22Rv1 (cell line): Measurements from ENCODE around the gene BRD3.

ENCODE experiments used
- H3K27ac ChIP-seq: fragments of 450-650 bp; 2 replicates; pipeline ENCODE4 v1.5.1; 2017
- CTCF ChIP-seq: fragments of 450-650 bp; IDR thresholded peaks from 2 replicates; pipeline ENCODE4 v1.5.1; 2017; ENCODE audit warnings: mild to moderate bottlenecking
- ZFX ChIP-seq: fragments of 450-650 bp; IDR thresholded peaks from 2 replicates; pipeline ENCODE4 v1.6.1; 2017; ENCODE audit warnings: antibody characterized with exemption, borderline replicate concordance

BRD3 gene

DNA sequence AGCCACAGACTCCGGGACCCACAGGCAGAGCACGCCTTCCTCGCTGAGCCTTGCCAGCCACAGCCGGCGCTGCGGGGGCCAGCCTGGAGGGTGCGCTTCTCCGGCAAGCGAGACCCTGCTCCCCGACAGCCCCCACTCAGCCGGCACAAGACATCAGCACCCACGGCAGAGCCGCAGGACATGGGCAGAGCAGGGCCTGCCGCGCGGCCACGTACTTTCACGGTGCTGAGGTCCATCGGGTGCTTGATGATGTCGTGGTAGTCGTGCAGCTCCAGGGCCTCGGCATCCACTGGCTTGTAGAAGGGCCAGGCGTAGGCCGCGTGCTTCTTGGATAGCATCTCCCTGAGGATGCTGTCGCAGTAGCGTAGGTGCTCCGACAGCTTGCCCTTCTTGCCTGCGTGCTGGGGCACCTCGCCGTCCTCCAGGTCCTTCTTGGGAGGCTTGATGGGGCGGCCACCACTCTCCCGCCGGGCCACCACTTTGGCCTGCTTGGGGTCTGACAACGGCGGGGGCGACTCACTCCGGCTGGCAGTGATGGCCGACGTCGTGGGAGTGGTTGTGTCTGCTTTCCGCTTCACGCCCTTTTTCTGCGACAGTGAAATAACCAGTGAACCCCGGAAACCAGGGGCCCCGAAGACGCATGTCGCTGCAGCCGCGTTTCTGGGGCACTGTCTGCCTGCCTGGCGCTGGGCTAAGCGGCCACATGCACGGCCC is 19.8 kb downstream of the BRD3 start:
- H3K27ac ChIP-seq = no peak overlapping the region
- TF ChIP-seq ZFX = no peak
- no peak for TF ChIP-seq CTCF

DNA sequence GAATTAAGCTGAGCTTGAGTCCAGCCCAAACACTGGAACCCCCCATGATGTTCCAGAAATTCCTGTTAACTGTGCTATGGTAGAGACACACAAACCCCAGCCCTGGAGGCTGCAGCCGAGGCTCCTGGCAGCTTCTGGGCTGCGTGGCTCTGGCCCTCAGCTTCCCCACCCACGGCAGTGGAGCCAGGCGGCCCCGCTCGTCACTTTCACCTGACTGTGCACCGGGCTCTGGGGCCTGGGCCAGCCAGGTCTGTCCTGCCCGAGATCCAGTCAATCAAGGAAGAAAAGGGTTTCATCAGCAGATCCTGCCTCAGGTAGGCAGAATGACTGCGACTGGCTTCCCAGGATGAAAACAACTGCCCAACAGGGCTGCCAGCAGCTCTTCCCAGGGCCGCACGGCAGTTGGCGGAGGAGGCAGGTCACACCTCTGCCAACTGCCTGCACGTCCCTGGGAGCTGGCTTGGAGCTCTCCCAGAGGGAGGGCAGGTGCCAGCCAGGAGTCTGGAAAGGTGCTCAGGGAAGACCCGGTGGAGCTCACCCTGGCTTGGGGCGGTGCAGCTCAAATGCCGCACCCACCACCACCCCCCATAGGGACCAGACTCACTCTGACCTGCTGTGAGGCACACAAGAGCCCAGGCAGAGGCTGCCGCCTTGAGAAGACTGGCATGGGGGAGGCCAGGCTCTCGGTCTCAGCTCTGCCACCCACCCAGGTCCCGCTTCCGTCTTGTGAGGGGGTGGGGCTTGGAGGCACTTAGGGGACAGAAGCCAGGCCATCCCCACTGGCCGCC is 20.7 kb downstream of the BRD3 start:
- H3K27ac ChIP-seq = no peak overlapping the region
- TF ChIP-seq ZFX (no peak), CTCF (no peak)

- no peak for TF ChIP-seq CTCF
- TF ChIP-seq ZFX = no peak
- H3K27ac ChIP-seq = no peak overlapping the region
Measured at GRCh38 chr9:134045841-134046544, 21.8 kb downstream of the BRD3 start.

DNA sequence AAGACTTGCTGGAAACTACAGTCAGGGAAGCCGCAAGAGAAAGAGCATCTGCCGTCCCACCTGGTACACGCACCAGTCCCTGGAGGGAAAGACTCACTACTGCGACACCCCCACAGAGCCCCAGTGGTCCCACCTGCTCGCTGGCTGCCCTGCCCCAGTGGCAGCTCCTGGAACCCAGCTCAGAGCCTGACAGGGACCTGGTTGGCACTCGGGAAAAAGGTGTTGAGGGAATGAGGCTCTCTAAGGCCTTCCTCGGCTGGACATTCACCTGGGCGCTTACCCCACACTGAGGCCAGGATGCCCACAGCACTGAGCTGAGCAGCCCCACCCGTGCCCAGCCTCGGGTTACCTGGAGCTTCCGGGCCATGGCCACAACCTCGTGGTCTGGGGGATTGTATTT is 22.9 kb downstream of the BRD3 start:
- no peak overlapping the region for H3K27ac ChIP-seq
- no peak for TF ChIP-seq ZFX
- no peak for TF ChIP-seq CTCF

DNA sequence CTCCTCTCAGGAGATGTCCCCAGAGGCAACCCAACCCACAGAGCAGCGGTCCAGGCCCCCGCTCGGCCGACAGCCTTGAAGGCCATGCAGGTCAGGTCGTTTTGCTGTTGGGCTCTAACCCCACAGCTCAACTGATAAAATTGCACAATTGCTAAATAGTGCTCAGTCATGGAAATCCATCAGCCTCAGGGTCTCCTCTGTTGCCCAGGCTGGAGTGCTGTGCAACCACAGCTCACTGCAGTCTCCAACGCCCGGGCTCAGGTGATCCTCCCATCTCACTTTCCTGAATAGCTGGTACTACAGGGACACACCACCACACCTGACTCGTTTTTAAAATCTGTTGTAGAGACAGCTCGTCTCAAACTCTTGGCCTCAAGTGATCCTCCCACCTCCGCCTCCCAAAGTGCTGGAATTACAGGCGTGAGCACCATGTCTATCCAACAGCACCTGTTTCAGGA is 24.3 kb downstream of the BRD3 start:
- H3K27ac ChIP-seq = no peak overlapping the region
- TF ChIP-seq CTCF (no peak), ZFX (no peak)

- no peak overlapping the region for H3K27ac ChIP-seq
- TF ChIP-seq CTCF (no peak), ZFX (no peak)
Measured at GRCh38 chr9:134041649-134041962, 26.2 kb downstream of the BRD3 start.
